Measurements from ENCODE around the gene IPCEF1.

The IPCEF1 gene

DNA sequence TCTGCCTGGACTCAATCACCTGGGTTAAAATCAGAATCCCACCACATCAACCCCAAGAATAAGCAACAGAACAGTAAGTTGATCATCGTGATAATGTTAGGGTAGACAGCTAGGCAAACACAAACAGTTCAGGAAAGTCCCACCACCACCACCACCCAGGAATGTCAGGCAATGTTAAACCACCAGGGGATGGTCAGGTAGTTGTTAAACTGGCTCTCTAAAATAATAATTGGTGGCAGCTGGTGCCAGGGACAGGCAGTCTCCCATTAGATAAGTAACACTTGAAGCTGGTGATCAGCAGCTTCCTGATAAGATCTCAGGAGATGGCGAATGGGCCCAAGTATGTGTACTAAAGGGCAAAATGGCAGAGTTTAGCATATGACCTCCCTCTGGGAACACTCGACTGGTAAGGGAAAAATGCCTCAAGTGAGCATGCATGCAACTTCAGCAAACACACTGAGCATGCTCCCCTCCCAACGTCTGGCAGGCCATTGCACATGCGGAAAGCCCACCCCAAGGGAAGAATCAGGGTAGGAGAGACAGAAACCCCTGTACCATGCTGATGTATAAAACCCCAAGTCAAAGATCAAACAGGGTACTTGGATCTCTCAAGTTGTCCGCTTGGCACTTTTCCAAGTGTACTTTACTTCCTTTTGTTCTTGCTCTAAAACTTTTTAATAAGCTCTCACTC lies 66.6 kb downstream of the IPCEF1 start:
- no peak for DNase-seq

DNA sequence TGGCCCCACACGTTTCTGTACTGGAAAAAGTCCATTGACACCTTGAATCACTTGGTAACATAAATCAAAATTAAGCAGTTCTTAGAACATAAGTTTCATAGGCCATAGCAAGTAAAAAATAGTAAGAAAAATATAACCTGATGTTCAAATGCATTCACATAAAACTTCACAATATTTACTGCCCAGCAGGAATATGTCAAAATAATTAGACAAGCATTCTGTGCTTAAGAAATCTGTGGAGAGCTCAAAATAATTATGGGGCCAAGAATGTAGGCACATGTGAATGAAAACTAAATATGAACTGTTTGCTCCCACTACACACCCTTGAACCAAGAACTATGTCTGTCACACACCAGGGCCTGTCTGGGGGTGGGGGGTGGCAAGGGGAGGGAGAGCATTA lies 70.8 kb downstream of the IPCEF1 start:
- no peak for DNase-seq

- no peak for DNase-seq
These were observed 72.2 kb downstream of the IPCEF1 start for GRCh38 chr6:154284313-154284853.

DNA sequence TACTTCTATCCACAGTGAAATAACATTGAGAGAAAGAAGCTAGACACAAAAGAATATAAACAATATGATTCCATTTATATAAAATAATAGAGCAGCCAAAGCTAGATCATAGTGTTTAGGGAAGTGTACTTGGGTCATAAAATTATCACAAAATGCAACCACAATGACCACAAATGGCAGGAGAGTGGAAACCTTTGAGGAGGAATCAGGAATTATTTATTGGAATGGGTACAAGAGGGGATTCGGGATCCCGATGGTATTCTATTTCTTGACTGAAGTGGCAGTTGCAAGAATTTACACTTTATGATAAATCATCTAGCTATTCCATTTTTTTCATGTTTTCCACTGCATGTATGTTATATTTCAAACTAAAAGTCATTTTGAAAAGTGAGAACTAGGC lies 76.1 kb downstream of the IPCEF1 start:
- DNase-seq, result no peak

GRCh38 chr6:154277629-154278017 lies 79.0 kb downstream of the IPCEF1 start:
- no peak for DNase-seq

DNA sequence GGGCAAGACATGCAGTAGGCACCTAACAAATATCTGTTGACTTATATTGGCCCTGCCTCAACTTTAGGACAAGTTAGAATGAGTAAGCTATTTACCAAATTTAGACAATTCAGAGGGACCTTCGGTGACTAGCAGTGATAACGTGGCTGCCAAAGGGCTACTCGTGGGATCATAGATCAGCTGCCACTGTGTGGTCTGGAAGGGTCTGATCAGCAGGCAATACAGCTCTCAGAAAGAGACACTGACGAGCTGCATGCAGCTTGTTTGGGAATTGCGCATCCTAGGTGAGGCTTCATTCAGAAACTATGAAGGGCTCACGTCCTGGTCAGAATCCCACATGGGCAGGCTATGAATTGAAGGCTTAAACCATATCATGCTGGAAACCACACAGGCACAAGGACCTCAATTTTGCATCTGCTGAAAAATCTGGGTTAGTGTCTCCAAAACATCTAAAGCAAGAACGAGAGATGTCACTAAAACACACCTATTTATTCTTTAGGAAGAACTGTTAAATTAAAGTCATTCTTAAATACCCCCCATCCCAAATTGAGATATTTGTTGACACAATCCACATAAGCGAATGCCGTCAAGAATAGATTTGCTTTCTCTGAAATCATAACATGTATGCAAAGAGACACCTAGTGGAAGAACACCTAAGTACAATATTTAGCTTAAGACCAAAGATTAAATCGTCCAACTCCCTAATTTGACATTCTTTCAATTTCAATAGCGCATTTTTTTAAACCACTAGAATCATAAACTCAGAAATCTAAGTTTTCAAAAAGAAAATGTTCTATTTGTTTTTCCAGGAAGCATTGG lies 79.6 kb downstream of the IPCEF1 start:
- DNase-seq, result peak; percentile 74

- DNase-seq, result no peak
These were observed 82.4 kb downstream of the IPCEF1 start for GRCh38 chr6:154274168-154274567.

DNA sequence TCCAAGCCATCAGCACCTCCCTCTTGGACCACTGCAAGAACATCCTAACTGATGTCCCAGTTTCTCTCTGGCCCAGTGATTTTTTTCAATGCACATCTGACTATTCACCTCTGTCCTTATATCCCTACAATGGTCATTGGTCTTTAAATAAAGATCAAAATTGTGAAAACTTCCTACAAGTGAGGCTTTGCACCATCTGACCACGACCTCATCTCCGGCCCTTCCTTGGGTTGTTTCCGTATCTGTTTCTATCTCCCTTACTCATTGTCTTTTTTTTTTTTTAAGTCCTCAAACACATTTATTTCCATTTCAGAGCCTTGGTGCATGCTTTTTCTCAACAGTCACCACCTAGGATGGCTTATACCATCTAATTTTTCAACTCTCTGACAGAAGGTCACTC lies 88.1 kb downstream of the IPCEF1 start:
- DNase-seq, result peak; percentile 67

- no peak for DNase-seq
These were observed 89.0 kb downstream of the IPCEF1 start for GRCh38 chr6:154267508-154268106.

DNA sequence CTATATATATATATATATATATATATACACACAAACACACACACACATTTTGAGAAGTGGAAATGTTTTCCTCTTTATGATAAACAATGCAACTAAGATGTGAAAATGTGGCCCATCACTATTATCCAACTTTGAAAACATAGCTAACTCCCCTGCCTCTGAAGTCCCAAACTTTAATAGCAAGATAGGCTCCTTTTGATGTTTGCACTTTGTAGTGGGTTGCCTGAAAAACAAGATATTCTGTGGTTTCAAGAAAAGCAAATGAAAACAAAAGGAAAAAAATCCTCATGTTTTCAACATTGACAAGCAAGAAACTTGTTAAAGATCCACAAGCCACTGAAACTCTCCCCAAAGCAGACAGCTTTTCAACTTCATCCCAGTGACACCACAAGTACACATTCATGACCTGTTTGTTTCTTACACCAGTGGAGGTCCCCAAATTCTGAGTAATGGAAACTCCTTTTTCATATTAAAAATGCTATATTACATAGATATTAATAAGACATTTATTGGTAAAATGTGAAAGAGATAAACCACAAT lies 90.0 kb downstream of the IPCEF1 start:
- DNase-seq, result no peak

DNA sequence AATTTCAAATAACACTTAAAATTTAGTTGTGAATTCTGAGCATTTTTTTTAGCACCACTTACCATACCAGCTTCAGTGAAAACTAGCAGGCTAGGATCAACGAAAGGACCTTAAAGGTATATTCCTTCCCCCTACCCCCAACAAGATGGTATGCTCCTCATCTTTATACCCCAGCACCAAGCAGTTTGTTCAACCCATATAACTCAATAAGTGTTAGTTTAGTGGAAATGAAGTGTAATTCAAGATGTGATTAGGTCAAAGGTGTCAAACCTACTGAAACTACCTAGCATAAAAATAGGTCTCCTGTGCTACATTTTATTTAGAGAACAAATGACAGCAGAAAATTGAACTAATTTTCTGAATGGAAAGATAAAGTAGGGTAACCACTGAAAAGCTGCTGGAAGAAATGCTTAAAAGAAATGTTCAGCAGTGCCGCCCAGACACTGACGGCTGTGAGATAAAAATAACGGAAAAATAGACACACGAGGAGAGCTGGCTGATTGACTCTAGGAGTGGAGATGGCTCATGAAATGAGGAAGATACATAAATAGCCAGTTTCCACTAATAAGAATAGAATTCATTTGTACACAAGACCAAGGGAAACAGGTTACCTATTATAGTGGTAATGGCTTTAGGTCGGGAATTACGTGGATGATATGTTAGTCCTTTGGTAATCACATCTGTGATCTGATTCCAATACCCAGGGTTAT lies 94.8 kb downstream of the IPCEF1 start:
- DNase-seq, result no peak

- peak; percentile 40 for DNase-seq
These were observed 98.4 kb downstream of the IPCEF1 start for GRCh38 chr6:154258064-154258757.

- DNase-seq, result peak; percentile 87
These were observed 99.5 kb downstream of the IPCEF1 start for GRCh38 chr6:154257067-154257466.

DNA sequence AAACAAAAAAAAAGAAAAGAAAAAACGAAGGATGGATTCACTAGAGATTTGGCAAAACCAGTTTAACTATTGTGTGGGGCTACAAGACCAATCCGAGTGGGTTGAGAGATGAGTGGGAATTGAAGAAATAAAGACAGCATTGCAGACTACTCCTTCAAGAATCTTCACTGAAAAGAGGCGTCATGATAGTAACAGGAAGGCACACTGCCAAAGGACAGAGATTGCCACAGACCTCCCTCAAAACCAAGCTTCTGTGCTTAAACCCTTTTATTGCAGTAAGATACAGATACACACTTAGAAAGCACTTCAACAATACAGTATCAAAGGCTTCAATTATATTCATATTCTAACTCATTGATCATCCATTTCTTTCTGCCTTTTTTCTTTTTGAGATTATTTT lies 103.9 kb downstream of the IPCEF1 start:
- DNase-seq, result peak; percentile 59

DNA sequence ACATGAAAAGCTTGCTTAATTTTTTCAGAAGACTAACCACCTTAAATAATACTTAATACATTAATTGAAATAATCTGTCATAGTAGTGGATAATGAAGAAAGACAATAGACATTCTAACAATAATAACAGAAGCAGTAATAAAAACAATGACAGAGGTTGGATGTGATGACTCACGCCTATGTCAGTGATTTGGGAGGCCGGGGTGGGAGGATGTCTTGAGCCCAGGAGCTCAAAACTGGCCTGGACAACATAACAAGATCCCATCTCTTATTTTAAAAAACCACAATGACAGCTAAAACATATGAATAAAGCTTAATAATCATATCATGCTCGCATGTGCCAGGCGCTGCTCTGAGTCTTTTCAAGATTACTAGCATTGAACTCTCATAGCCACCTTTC lies 105.5 kb downstream of the IPCEF1 start:
- peak; percentile 49 for DNase-seq

- peak; percentile 49 for DNase-seq
These were observed 106.9 kb downstream of the IPCEF1 start for GRCh38 chr6:154249499-154250298.

DNA sequence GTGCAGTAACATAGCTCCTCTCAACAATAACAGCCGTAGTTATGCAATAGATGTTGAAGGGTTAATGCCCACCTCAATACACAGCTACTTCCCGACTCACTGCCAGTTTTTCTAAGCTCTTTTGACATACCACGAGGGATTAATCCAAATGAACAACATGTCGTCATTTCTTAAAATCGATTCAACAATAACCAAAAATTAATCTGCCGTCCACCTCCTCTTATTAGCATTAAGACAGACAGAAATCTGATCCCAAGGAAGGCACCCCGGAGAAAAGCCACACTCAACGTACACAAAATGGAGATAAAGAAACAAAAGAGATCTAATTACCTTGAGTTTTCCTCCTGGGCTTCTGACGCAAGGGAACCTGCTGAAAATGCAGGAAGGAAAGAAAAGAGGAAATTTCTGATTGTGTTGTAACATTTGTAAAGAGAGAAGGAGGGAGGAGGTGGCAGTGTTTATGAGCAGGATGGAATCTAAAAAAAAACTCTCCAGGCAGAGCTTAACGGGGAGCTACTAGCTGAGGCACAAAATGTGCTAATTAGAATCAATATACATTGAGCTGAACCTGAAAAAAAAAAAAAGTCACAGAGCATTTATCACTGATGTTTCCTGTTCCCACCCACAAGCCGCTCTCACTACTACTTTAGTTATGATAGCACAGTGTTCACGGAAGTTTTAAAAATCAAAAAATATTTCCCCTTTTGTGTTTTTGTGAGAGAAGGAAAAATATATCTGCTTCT lies 109.3 kb downstream of the IPCEF1 start:
- peak; percentile 25 for DNase-seq

DNA sequence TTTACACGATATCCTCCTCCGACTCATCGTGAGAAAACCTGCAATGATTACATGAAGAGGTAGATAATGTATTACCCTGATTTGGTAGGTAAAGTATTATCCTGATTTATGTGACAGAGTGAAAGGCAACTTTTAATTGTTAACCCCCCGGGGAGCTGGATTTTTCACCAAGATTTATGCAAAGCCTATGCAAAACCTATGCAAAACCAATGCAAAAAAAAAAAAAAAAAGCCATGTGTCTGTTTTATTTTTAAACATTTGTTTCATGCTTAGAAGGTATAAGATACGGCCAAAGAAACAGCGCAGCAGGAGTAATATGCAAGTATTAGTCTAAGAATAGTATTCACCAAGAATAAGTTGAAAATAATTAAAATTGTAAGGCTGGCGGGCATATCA lies 109.9 kb downstream of the IPCEF1 start:
- DNase-seq, result no peak

DNA sequence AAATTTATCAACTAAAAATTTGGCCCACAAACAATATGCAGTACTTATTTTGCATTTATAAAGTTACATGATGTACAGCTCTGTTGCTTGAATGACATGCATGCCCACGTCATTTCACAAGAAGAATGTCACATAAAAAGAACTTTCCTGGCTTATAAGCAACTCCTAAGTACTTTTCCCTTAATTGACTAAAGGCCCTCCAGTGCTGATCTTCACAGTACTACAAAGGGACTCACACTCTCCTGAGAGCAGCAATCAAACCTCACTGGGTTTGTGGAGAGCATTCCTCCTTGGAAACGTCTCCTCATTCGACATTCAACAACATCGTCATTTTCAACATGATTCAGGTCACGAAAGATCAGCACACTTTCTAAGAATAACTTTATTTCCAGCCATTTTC lies 111.1 kb downstream of the IPCEF1 start:
- DNase-seq, result no peak
